Omental fat pad (tissue), 4 donors: ENCODE results near the gene SNX3. TPM values are rescaled to one million over a fixed set of nuclear protein-coding genes. Genes with fewer than 3 reads are reported as not detected.
A peak's percentile ranks its signal among the peaks of the same experiment; 100 is the strongest.

Experiments
- ATAC-seq: fragments of 150-250 bp; one replicate; pipeline ENCODE4 v1.9.1; 2016; ENCODE audit warnings: mild to moderate bottlenecking, moderate library complexity; ENCODE audit not compliant: low FRiP score
- DNase-seq: peaks from one replicate; pipeline ENCODE4 v3.0.0-alpha.2; 2019; ENCODE audit warnings: low spot score
- total RNA-seq, 4 donors: library from RNA; depleted of rRNA; stranded (reverse); fragments of >200 nt; gene quantifications; one replicate each; pipeline ENCODE4 v1.1.0, GENCODE V29; 2016
- TF ChIP-seq, protein P1 (sequence below), 3 donors: fragments of 450-650 bp; IDR thresholded peaks; one replicate each; pipeline ENCODE4 v1.5.1; 2016 to 2017; ENCODE audit warnings: antibody characterized with exemption in 3 of 3, mild to moderate bottlenecking in 3 of 3, moderate library complexity in 2 of 3

The SNX3 gene
- total RNA-seq, 4 donors from 2014 or later: 136 to 245 (median 202) TPM

DNA sequence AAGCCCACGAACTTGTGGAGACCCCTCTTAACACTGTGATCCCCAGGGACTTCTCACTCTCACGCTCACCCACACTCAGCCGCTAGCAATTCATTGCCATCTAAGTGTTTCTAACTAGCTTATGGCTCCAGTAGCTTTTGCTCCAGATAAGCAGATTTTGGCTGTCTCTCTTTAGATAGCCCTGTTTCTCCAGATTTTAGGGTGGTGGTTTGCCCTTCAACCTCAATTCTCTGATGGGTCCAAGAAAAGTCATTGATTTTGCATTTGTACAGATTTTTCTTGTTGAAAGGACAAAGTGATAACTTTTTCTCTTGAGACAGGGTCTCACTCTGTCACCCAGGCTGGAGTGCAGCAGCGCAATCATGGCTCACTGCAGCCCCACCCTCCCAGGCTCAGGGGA, 53.8 kb downstream of the SNX3 start:
- peak; percentile 44 for ATAC-seq
- TF ChIP-seq, protein P1, sequence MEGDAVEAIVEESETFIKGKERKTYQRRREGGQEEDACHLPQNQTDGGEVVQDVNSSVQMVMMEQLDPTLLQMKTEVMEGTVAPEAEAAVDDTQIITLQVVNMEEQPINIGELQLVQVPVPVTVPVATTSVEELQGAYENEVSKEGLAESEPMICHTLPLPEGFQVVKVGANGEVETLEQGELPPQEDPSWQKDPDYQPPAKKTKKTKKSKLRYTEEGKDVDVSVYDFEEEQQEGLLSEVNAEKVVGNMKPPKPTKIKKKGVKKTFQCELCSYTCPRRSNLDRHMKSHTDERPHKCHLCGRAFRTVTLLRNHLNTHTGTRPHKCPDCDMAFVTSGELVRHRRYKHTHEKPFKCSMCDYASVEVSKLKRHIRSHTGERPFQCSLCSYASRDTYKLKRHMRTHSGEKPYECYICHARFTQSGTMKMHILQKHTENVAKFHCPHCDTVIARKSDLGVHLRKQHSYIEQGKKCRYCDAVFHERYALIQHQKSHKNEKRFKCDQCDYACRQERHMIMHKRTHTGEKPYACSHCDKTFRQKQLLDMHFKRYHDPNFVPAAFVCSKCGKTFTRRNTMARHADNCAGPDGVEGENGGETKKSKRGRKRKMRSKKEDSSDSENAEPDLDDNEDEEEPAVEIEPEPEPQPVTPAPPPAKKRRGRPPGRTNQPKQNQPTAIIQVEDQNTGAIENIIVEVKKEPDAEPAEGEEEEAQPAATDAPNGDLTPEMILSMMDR (IDR thresholded peaks at IDR 0.05): no peak
- DNase-seq: no peak

DNA sequence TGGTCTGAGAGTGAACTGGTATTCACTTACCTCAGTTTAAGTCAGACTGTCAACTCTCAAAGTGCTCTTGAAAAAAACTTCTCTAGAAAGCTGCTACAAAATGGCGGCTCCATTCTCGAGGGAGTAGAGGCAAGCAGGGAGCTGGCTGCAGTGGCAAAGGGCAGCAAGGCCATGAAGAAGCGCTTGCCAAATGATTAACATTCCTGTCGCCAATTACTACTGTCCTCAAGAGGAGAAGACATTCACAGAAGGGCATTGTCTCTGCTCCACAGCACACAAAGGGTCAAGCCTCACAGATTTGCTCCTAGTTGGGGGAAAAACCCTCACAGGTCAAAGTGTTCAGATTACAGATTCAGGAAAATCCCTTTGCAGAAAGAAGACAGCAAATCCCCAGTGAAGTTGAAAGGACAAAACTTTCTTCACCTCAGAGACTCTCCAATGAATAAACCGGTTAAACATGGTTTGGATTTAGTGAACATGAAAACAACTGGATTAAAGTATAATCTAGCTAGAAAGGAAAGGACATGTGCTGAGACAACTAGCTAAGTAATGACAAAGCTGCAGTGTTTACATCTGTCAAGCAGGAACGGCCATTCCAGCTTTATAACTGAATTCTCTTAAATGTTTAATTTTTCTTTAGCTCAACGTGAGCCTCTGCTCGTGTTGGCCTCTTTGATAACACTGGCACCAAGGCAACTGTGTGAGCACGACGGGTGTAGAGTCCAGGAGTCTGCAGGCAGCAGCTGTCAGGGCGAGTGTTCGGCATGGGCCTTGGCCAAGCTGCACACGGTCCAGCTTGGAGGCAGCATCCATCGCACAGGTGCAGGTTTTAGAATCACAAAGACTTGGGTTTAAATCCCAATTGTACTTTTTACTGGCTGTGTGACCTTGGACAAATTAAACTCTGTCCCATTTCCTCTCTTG, 57.4 kb downstream of the SNX3 start:
- DNase-seq (no peak), ATAC-seq (no peak)
- TF ChIP-seq, protein P1 (IDR thresholded peaks at IDR 0.05): no peak

DNA sequence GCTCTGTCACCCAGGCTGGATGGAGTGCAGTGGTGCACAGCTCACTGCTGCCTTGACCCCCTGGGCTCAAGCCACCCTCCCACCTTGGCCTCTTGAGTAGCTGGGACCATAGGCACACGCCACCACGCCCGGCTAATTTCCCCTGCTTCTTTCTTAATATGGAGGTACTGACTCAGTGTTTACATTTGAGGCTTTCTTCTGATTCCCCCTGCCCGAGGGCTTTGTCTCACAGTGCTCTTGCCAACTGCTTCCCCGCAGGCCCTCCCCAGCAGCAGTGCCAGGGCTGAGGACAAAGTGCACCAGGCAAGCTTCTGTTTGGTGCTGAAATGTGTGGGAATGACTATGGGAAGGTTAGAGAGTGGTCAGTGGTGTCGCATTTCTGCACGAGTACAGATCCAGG, 60.2 kb downstream of the SNX3 start:
- ATAC-seq: no peak
- TF ChIP-seq, protein P1 (IDR thresholded peaks at IDR 0.05): no peak
- DNase-seq: no peak

DNA sequence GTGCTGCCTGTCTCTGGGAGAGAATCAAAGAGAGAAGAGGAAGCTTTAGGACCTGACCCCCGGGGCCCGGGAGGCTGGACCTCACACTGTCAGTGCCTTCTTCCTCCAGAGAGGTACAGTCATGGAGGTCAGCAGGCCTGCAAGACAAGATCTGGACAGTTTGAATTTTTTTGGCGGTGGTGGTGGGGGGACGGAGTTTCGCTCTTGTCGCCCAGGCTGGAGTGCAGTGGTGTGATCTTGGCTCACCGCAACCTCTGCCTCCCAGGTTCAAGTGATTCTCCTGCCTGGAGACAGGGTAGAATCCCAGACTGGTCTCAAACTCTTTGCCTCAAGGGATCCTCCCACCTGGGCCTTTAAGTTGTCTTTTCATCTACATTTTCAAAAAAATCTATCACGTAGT, 60.7 kb downstream of the SNX3 start:
- TF ChIP-seq, protein P1 (IDR thresholded peaks at IDR 0.05): no peak
- DNase-seq (no peak), ATAC-seq (no peak)

DNA sequence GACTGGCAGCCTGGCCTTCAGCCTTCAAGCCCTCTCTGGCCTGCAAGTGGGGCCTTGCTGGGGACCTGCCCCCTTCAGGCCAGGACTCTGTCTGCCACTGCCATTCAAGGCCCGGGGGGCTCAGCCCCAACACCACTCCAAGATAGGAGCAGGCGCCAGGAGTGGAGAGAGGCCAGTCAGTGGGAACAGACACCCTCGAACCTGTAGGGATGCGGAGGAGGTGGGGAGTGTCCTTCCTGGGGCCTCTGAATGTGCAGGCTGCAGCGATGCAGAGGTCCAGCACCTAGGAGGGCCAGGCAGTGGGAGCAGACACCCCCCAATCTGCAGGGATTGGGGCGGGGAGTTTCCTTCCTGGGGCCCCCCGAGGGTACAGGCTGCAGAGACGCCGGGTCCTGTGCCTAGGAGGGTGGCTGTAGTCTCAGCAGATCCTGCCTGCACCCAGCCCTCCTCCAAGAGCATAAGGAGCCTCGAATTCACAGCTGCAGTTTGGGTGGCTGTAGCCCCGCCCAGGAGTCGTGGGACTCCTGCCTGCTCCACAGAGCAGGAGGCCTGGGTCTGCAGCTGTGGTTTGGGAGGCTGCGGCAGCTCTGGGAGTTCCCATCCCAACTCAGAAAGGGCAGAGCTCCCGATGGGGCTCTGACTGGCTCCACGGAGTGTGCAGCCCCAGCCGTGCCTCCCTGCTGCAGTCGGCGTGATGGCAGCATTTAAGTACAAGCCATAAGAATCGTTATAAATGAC, 61.9 kb downstream of the SNX3 start:
- DNase-seq: no peak
- ATAC-seq: no peak
- TF ChIP-seq, protein P1 (IDR thresholded peaks at IDR 0.05): no peak

DNA sequence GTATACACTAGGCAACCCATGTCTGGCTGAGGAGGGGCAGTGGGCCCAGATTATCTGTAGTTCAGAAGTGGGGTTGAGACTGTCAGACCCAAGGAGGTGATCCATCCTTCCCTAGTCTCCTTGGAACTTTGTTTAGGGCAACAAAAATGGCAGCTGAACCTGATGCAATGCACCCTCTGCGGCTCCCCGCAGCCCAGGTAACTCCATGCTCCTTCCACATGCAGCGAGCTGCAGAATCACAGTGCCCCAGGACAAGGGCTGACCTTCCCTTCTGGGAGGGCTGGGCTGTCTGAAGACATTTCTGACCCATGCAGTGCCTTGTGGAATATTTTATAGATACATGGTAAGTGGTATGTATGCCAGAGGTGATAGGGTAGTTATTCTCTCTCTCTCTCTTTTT, 65.6 kb downstream of the SNX3 start:
- ATAC-seq: no peak
- TF ChIP-seq, protein P1 (IDR thresholded peaks at IDR 0.05): no peak
- DNase-seq: no peak
